ENCODE measurements around the gene ADA. TPM values are rescaled to one million over a fixed set of nuclear protein-coding genes. Genes with fewer than 3 reads are reported as not detected.
"Not testable (repeated sequence)": the region's sequence is repeated elsewhere in the genome, so short reads cannot be mapped to it uniquely, and the experiment has no call there.

The ADA gene
- total RNA-seq (2014; rRNA removed; shearing (Covaris generic)), result 8.8 and 9.6 TPM in 2 replicates

- peak; percentile 55 to 66 for DNase-seq (ENCODE audit: low read depth in 1 of 2, low spot score in 2 of 2)
- peaks cover 19% of the 10 kb centered on the region for H3K4me1 ChIP-seq (replicated peaks)
- H3K27ac ChIP-seq, result no peak within 1 kb of the TSS
Measured at GRCh38 chr20:44651684-44652423, at the start of gene ADA. Gene ADA, minus strand, starts transcription at chr20:44651699. Its CDS starts 92 bp downstream, at chr20:44651607.

GRCh38 chr20:44700306-44700705 is 48.8 kb upstream of the ADA start:
- Histone ChIP-seq H3K36me3 (no peaks in the 10 kb centered on the region), H3K27me3 (replicated peaks) (no peaks in the 10 kb centered on the region), H3K4me3 (no peak overlapping the region), H3K4me1 (replicated peaks) (peaks cover 39% of the 10 kb centered on the region), H3K27ac (no peak overlapping the region), H3K9me3 (replicated peaks) (no peaks in the 10 kb centered on the region)
- DNase-seq (ENCODE audit: low read depth in 1 of 2, low spot score in 2 of 2), result no peak

More at GRCh38 chr20:44651684-44652423, at the start of gene ADA:
- Histone ChIP-seq H3K9me3 (replicated peaks) (no peaks in the 10 kb centered on the region; the same call in 1 of the 2 replicates), H3K36me3 (no peaks in the 10 kb centered on the region), H3K4me3 (peak within 1 kb of the TSS; percentile 61), H3K27me3 (replicated peaks) (no peaks in the 10 kb centered on the region)

- Histone ChIP-seq H3K36me3 (no peaks in the 10 kb centered on the region), H3K27me3 (replicated peaks) (no peaks in the 10 kb centered on the region), H3K4me1 (replicated peaks) (peaks cover 29% of the 10 kb centered on the region), H3K4me3 (no peak overlapping the region), H3K9me3 (replicated peaks) (no peaks in the 10 kb centered on the region), H3K27ac (no peak overlapping the region)
- no peak for DNase-seq (ENCODE audit: low read depth in 1 of 2, low spot score in 2 of 2)
Measured at GRCh38 chr20:44698351-44698750, 46.9 kb upstream of the ADA start.

DNA sequence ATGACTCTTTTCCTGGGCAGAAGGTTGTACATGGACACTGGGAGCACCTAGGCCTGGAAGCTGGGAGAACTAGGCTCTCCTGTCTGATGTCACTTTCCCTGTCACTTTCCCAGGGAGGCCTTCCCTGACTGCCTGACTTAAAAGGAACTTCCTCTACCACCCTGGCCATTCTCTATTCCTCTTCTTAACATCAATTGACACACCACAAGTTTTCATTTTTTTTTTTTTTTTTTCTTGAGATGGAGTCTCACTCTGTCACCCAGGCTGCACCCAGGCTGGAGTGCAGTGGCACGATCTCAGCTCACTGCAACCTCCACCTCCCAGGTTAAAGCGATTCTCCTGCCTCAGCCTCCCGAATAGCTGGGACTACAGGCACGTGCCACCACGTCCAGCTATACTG is 45.5 kb upstream of the ADA start:
- H3K4me1 ChIP-seq (replicated peaks), result peaks cover 30% of the 10 kb centered on the region
- H3K36me3 ChIP-seq; H3K27ac ChIP-seq; DNase-seq (ENCODE audit: low read depth in 1 of 2, low spot score in 2 of 2); H3K27me3 ChIP-seq (replicated peaks); H3K4me3 ChIP-seq; H3K9me3 ChIP-seq (replicated peaks): not testable (repeated sequence)

- DNase-seq (ENCODE audit: low read depth in 1 of 2, low spot score in 2 of 2), result no peak
- peaks cover 30% of the 10 kb centered on the region for H3K4me1 ChIP-seq (replicated peaks)
- no peaks in the 10 kb centered on the region for H3K36me3 ChIP-seq
- H3K27me3 ChIP-seq (replicated peaks), result no peaks in the 10 kb centered on the region
- no peak overlapping the region for H3K27ac ChIP-seq
- no peaks in the 10 kb centered on the region for H3K9me3 ChIP-seq (replicated peaks)
- H3K4me3 ChIP-seq, result no peak overlapping the region
Measured at GRCh38 chr20:44696315-44696714, 44.8 kb upstream of the ADA start.

- H3K27ac ChIP-seq, result no peak overlapping the region
- no peak for DNase-seq (ENCODE audit: low read depth in 1 of 2, low spot score in 2 of 2)
- H3K9me3 ChIP-seq (replicated peaks), result no peaks in the 10 kb centered on the region
- H3K4me1 ChIP-seq (replicated peaks), result peaks cover 30% of the 10 kb centered on the region
- no peaks in the 10 kb centered on the region for H3K27me3 ChIP-seq (replicated peaks)
- no peak overlapping the region for H3K4me3 ChIP-seq
- H3K36me3 ChIP-seq, result no peaks in the 10 kb centered on the region
Measured at GRCh38 chr20:44695674-44696300, 44.3 kb upstream of the ADA start.

DNA sequence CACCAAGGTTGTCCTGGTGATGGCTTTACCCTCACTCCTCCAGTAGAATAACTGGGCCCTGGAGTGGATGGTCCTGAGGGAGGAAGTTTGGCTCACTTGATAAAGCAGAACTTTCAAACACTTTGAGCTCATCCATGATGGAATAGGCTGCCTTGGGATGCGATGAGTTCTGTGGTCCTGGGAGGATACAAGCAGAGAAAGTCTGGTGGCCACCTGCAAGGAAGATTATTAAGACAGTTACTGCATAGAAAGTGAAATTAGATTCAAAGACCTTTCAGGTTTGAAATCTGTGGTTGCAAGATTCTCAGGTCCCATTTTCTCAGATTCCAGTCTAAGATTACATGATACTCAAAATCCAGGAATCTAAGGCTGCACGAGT is 43.8 kb upstream of the ADA start:
- Histone ChIP-seq H3K27ac (no peak overlapping the region), H3K36me3 (no peaks in the 10 kb centered on the region), H3K4me3 (no peak overlapping the region), H3K4me1 (replicated peaks) (peaks cover 30% of the 10 kb centered on the region), H3K27me3 (replicated peaks) (no peaks in the 10 kb centered on the region), H3K9me3 (replicated peaks) (no peaks in the 10 kb centered on the region)
- DNase-seq (ENCODE audit: low read depth in 1 of 2, low spot score in 2 of 2), result no peak

- Histone ChIP-seq H3K9me3 (replicated peaks) (no peaks in the 10 kb centered on the region), H3K27me3 (replicated peaks) (no peaks in the 10 kb centered on the region), H3K4me1 (replicated peaks) (peaks cover 30% of the 10 kb centered on the region), H3K4me3 (no peak overlapping the region), H3K36me3 (no peaks in the 10 kb centered on the region), H3K27ac (no peak overlapping the region)
- no peak for DNase-seq (ENCODE audit: low read depth in 1 of 2, low spot score in 2 of 2)
Measured at GRCh38 chr20:44694159-44694558, 42.7 kb upstream of the ADA start.

GRCh38 chr20:44693627-44694026 is 42.1 kb upstream of the ADA start:
- no peak for DNase-seq (ENCODE audit: low read depth in 1 of 2, low spot score in 2 of 2)
- no peaks in the 10 kb centered on the region for H3K27me3 ChIP-seq (replicated peaks)
- peaks cover 30% of the 10 kb centered on the region for H3K4me1 ChIP-seq (replicated peaks)
- H3K36me3 ChIP-seq, result no peaks in the 10 kb centered on the region
- H3K4me3 ChIP-seq, result no peak overlapping the region
- peak overlapping the region; percentile 30 for H3K27ac ChIP-seq
- H3K9me3 ChIP-seq (replicated peaks), result no peaks in the 10 kb centered on the region

DNA sequence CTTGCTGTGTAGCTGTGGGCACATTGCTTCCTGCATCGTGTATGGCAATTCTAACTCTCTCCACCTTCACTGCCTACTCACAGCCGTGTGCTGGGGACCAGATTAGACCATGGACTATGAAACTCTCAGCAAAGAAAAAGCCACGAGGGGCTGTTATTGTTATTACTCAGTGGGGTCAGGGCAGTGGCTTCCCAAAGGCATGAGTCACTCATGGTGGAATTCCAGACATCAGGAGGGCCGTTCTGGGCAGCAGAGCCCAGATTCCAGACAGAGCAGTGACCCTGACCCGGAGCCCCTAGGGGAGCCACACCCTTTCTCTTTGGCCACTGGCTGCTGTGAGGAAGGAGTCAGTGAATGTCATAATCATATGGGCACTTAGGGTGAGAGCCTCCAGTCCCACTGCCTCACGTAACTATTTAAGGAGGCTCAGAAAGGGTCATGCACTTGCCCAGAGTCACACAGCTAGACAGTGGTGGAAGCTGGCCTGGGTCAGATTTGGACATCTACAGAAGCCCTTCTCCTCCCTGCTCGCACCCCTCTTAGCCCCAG is 41.5 kb upstream of the ADA start:
- no peak overlapping the region for H3K4me3 ChIP-seq
- DNase-seq (ENCODE audit: low read depth in 1 of 2, low spot score in 2 of 2), result peak; percentile 92
- no peaks in the 10 kb centered on the region for H3K27me3 ChIP-seq (replicated peaks)
- H3K36me3 ChIP-seq, result no peaks in the 10 kb centered on the region
- peak overlapping the region; percentile 30 for H3K27ac ChIP-seq
- H3K9me3 ChIP-seq (replicated peaks), result no peaks in the 10 kb centered on the region
- peaks cover 36% of the 10 kb centered on the region for H3K4me1 ChIP-seq (replicated peaks)

- Histone ChIP-seq H3K4me3 (no peak overlapping the region), H3K27me3 (replicated peaks) (no peaks in the 10 kb centered on the region), H3K9me3 (replicated peaks) (0 out of 2 replicates have a peak, but pooled peaks cover 3% of the 10 kb centered on the region), H3K27ac (no peak overlapping the region), H3K4me1 (replicated peaks) (peaks cover 37% of the 10 kb centered on the region), H3K36me3 (no peaks in the 10 kb centered on the region)
- DNase-seq (ENCODE audit: low read depth in 1 of 2, low spot score in 2 of 2), result no peak
Measured at GRCh38 chr20:44691424-44692423, 40.2 kb upstream of the ADA start.

DNA sequence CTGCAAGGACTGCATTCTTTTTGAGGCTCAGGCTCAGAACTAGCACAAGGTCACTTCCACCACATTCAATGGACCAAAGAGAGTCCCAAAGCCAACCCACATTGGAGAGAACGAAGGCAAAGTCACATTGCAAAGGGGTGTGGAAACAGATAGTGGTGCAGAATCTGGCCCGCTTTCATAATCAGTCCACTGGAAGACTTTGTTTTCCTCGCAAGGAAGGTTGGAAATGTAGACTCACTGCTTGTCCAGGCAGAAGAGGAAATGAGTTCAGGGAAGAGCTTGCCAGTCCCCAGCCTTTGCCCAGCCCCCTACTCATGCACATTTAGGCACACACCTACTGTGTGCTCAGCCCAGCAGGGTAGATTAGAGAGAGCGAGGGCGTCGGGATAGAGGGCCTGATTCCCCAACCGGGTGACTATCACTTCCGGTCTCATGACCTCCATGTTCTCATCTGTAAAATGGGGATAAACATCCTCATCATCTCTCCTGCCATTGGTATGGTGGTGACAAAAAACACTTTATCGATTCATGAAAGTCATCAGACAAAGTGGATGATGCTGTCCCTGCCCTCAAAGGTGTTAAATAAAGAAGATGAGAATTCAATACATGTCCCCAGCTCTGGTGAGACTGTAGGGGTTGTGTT is 39.4 kb upstream of the ADA start:
- 0 out of 2 replicates have a peak, but pooled peaks cover 3% of the 10 kb centered on the region for H3K9me3 ChIP-seq (replicated peaks)
- DNase-seq (ENCODE audit: low read depth in 1 of 2, low spot score in 2 of 2), result no peak
- no peak overlapping the region for H3K4me3 ChIP-seq
- H3K4me1 ChIP-seq (replicated peaks), result peaks cover 33% of the 10 kb centered on the region
- no peaks in the 10 kb centered on the region for H3K36me3 ChIP-seq
- H3K27me3 ChIP-seq (replicated peaks), result no peaks in the 10 kb centered on the region
- no peak overlapping the region for H3K27ac ChIP-seq

- Histone ChIP-seq H3K36me3 (no peaks in the 10 kb centered on the region), H3K4me1 (replicated peaks) (peaks cover 23% of the 10 kb centered on the region), H3K27me3 (replicated peaks) (no peaks in the 10 kb centered on the region), H3K27ac (no peak overlapping the region), H3K9me3 (replicated peaks) (0 out of 2 replicates have a peak, but pooled peaks cover 3% of the 10 kb centered on the region), H3K4me3 (no peak overlapping the region)
- DNase-seq (ENCODE audit: low read depth in 1 of 2, low spot score in 2 of 2), result no peak
Measured at GRCh38 chr20:44689809-44690208, 38.3 kb upstream of the ADA start.

Measured in SJSA1 (cell line).